ENCODE data around the gene PPFIBP1.
"Not testable (repeated sequence)": the region's sequence is repeated elsewhere in the genome, so short reads cannot be mapped to it uniquely, and the experiment has no call there.

The PPFIBP1 gene

DNA sequence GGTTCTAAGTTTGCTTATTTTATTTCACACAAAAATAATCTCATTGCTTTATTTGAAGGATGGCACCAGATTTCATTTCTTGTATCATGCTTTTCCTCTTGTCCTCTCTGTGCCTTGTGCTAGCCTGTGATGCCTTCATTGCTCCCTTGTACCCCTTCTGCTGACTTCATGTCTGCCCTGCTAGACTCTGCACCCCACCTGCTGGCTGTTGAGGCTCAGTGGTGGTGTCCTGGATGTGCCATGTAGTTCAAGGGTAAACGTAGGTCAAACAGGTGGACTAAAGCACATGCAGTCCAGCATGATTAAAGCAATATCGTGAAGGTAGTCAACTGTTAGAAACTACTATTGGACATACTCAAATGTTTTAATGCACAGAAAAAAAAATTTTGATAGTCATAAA, 208.3 kb downstream of the PPFIBP1 start:
- DNase-seq, result no peak
- 40% methylated on average over 1 of the region's 2 CpGs for WGBS

GRCh38 chr12:27733052-27733656, 209.1 kb downstream of the PPFIBP1 start:
- Histone ChIP-seq H2BK120ac (ENCODE audit: low read depth, low read length) (no peak overlapping the region), H3K9ac (ENCODE audit: low read length) (peak overlapping the region; percentile 45), H2BK15ac (ENCODE audit: low read depth, poor library complexity, severe bottlenecking) (no peak overlapping the region), H3K79me1 (replicated peaks; ENCODE audit: low read length, poor library complexity, severe bottlenecking) (peaks cover 13% of the 10 kb centered on the region), H3K27me3 (ENCODE audit: control insufficient read depth in 1 of 2, insufficient read depth in 1 of 2, low read length in 2 of 2) (no peaks in the 10 kb centered on the region), H3K4me1 (ENCODE audit: control insufficient read depth, insufficient read depth, low read depth, low read length) (no peaks in the 10 kb centered on the region), H3K27ac (ENCODE audit: low read length, poor library complexity, severe bottlenecking) (no peak overlapping the region), H3K4me3 (ENCODE audit: insufficient read depth in 1 of 2, low read depth in 1 of 2, low read length in 2 of 2) (no peak overlapping the region), H3K14ac (ENCODE audit: low read length in 2 of 2) (no peak overlapping the region), H4K8ac (ENCODE audit: low read length) (no peak overlapping the region), H3K23ac (ENCODE audit: low read length in 2 of 2) (no peak overlapping the region), H2AK5ac (ENCODE audit: low read length, severe bottlenecking) (no peak overlapping the region), H3K4me2 (ENCODE audit: low read length, poor library complexity, severe bottlenecking) (no peak overlapping the region), H3K18ac (ENCODE audit: low read depth in 1 of 2, low read length in 2 of 2) (no peak overlapping the region), H3K36me3 (ENCODE audit: control insufficient read depth in 1 of 2, insufficient read depth in 2 of 2, low read depth in 1 of 2, low read length in 2 of 2) (peaks cover 14 to 66% of the 10 kb centered on the region in 2 experiments), H4K91ac (ENCODE audit: low read length) (no peak overlapping the region), H2BK5ac (ENCODE audit: low read depth, low read length, poor library complexity, severe bottlenecking) (no peak overlapping the region), H2AFZ (ENCODE audit: low read depth, low read length) (no peak overlapping the region), H3K9me3 (ENCODE audit: control insufficient read depth, low read length) (no peaks in the 10 kb centered on the region), H2BK12ac (ENCODE audit: low read length in 2 of 2) (no peak overlapping the region), H3K4ac (ENCODE audit: low read depth in 1 of 2, low read length in 2 of 2) (no peak overlapping the region)
- peak; percentile 37 for DNase-seq
- 61% methylated on average over 2 of the region's 3 CpGs for WGBS

More for the DNA sequence above, 208.3 kb downstream of the PPFIBP1 start:
- no peak overlapping the region for H2AK5ac ChIP-seq (ENCODE audit: low read length, severe bottlenecking)
- no peaks in the 10 kb centered on the region for H3K9me3 ChIP-seq (ENCODE audit: control insufficient read depth, low read length)
- no peak overlapping the region for H3K14ac ChIP-seq (ENCODE audit: low read length in 2 of 2)
- H3K4me1 ChIP-seq (ENCODE audit: control insufficient read depth, insufficient read depth, low read depth, low read length), result no peaks in the 10 kb centered on the region
- no peak overlapping the region for H2BK5ac ChIP-seq (ENCODE audit: low read depth, low read length, poor library complexity, severe bottlenecking)
- H3K27ac ChIP-seq (ENCODE audit: low read length, poor library complexity, severe bottlenecking), result no peak overlapping the region
- peaks cover 13% of the 10 kb centered on the region for H3K79me1 ChIP-seq (replicated peaks; ENCODE audit: low read length, poor library complexity, severe bottlenecking)
- H2BK12ac ChIP-seq (ENCODE audit: low read length in 2 of 2), result no peak overlapping the region
- H3K4me2 ChIP-seq (ENCODE audit: low read length, poor library complexity, severe bottlenecking), result no peak overlapping the region
- no peaks in the 10 kb centered on the region for H3K27me3 ChIP-seq (ENCODE audit: control insufficient read depth in 1 of 2, insufficient read depth in 1 of 2, low read length in 2 of 2)
- peaks cover 14 to 62% of the 10 kb centered on the region in 2 experiments for H3K36me3 ChIP-seq (ENCODE audit: control insufficient read depth in 1 of 2, insufficient read depth in 2 of 2, low read depth in 1 of 2, low read length in 2 of 2)
- no peak overlapping the region for H3K9ac ChIP-seq (ENCODE audit: low read length)
- H3K4ac ChIP-seq (ENCODE audit: low read depth in 1 of 2, low read length in 2 of 2), result no peak overlapping the region
- H2BK15ac ChIP-seq (ENCODE audit: low read depth, poor library complexity, severe bottlenecking), result no peak overlapping the region
- no peak overlapping the region for H3K18ac ChIP-seq (ENCODE audit: low read depth in 1 of 2, low read length in 2 of 2)
- no peak overlapping the region for H2BK120ac ChIP-seq (ENCODE audit: low read depth, low read length)
- no peak overlapping the region for H3K4me3 ChIP-seq (ENCODE audit: insufficient read depth in 1 of 2, low read depth in 1 of 2, low read length in 2 of 2)
- no peak overlapping the region for H4K8ac ChIP-seq (ENCODE audit: low read length)
- no peak overlapping the region for H4K91ac ChIP-seq (ENCODE audit: low read length)
- no peak overlapping the region for H2AFZ ChIP-seq (ENCODE audit: low read depth, low read length)
- no peak overlapping the region for H3K23ac ChIP-seq (ENCODE audit: low read length in 2 of 2)

GRCh38 chr12:27733791-27734190, 209.8 kb downstream of the PPFIBP1 start:
- Histone ChIP-seq H3K23ac (ENCODE audit: low read length in 2 of 2) (no peak overlapping the region), H3K27me3 (ENCODE audit: control insufficient read depth in 1 of 2, insufficient read depth in 1 of 2, low read length in 2 of 2) (no peaks in the 10 kb centered on the region), H3K79me1 (replicated peaks; ENCODE audit: low read length, poor library complexity, severe bottlenecking) (peaks cover 13% of the 10 kb centered on the region), H2BK5ac (ENCODE audit: low read depth, low read length, poor library complexity, severe bottlenecking) (no peak overlapping the region), H3K4me2 (ENCODE audit: low read length, poor library complexity, severe bottlenecking) (no peak overlapping the region), H4K91ac (ENCODE audit: low read length) (no peak overlapping the region), H2BK120ac (ENCODE audit: low read depth, low read length) (no peak overlapping the region), H3K36me3 (ENCODE audit: control insufficient read depth in 1 of 2, insufficient read depth in 2 of 2, low read depth in 1 of 2, low read length in 2 of 2) (peaks cover 14 to 72% of the 10 kb centered on the region in 2 experiments), H3K9ac (ENCODE audit: low read length) (peak overlapping the region; percentile 45), H2BK15ac (ENCODE audit: low read depth, poor library complexity, severe bottlenecking) (no peak overlapping the region), H3K4me1 (ENCODE audit: control insufficient read depth, insufficient read depth, low read depth, low read length) (no peaks in the 10 kb centered on the region), H3K4me3 (ENCODE audit: insufficient read depth in 1 of 2, low read depth in 1 of 2, low read length in 2 of 2) (no peak overlapping the region), H2AFZ (ENCODE audit: low read depth, low read length) (no peak overlapping the region), H4K8ac (ENCODE audit: low read length) (no peak overlapping the region), H2AK5ac (ENCODE audit: low read length, severe bottlenecking) (no peak overlapping the region), H3K4ac (ENCODE audit: low read depth in 1 of 2, low read length in 2 of 2) (no peak overlapping the region), H3K18ac (ENCODE audit: low read depth in 1 of 2, low read length in 2 of 2) (no peak overlapping the region), H3K27ac (ENCODE audit: low read length, poor library complexity, severe bottlenecking) (no peak overlapping the region), H3K14ac (ENCODE audit: low read length in 2 of 2) (no peak overlapping the region), H3K9me3 (ENCODE audit: control insufficient read depth, low read length) (no peaks in the 10 kb centered on the region), H2BK12ac (ENCODE audit: low read length in 2 of 2) (no peak overlapping the region)
- WGBS, result 100% methylated on average over 1 of the region's 1 CpG
- DNase-seq, result no peak

- H2BK12ac ChIP-seq (ENCODE audit: low read length in 2 of 2); H3K18ac ChIP-seq (ENCODE audit: low read depth in 1 of 2, low read length in 2 of 2); H3K4me3 ChIP-seq (ENCODE audit: insufficient read depth in 1 of 2, low read depth in 1 of 2, low read length in 2 of 2); H3K4me1 ChIP-seq (ENCODE audit: control insufficient read depth, insufficient read depth, low read depth, low read length); H2BK15ac ChIP-seq (ENCODE audit: low read depth, poor library complexity, severe bottlenecking); H4K8ac ChIP-seq (ENCODE audit: low read length); H3K14ac ChIP-seq (ENCODE audit: low read length in 2 of 2); H4K91ac ChIP-seq (ENCODE audit: low read length); H3K4ac ChIP-seq (ENCODE audit: low read depth in 1 of 2, low read length in 2 of 2); H3K23ac ChIP-seq (ENCODE audit: low read length in 2 of 2); H2AK5ac ChIP-seq (ENCODE audit: low read length, severe bottlenecking); H2BK120ac ChIP-seq (ENCODE audit: low read depth, low read length); H3K4me2 ChIP-seq (ENCODE audit: low read length, poor library complexity, severe bottlenecking); H3K9me3 ChIP-seq (ENCODE audit: control insufficient read depth, low read length); H2BK5ac ChIP-seq (ENCODE audit: low read depth, low read length, poor library complexity, severe bottlenecking); H3K9ac ChIP-seq (ENCODE audit: low read length); H3K27me3 ChIP-seq (ENCODE audit: control insufficient read depth in 1 of 2, insufficient read depth in 1 of 2, low read length in 2 of 2); DNase-seq; H3K27ac ChIP-seq (ENCODE audit: low read length, poor library complexity, severe bottlenecking); H2AFZ ChIP-seq (ENCODE audit: low read depth, low read length): not testable (repeated sequence)
- Histone ChIP-seq H3K79me1 (replicated peaks; ENCODE audit: low read length, poor library complexity, severe bottlenecking) (peaks cover 12% of the 10 kb centered on the region), H3K36me3 (ENCODE audit: control insufficient read depth in 1 of 2, insufficient read depth in 2 of 2, low read depth in 1 of 2, low read length in 2 of 2) (peaks cover 17 to 76% of the 10 kb centered on the region in 2 experiments)
- WGBS, result 97% methylated on average over 7 of the region's 9 CpGs
These were observed 210.3 kb downstream of the PPFIBP1 start for GRCh38 chr12:27734321-27734720.
